HG03060 (cell line): ENCODE measurements around the gene KLF15.

Experiments used
- ATAC-seq: cut with Tn5 transposase; IDR thresholded peaks from one replicate; pipeline ENCODE4 v1.9.1; 2021; ENCODE audit warnings: low read depth, moderate number of reproducible peaks; ENCODE audit not compliant: unreplicated experiment

KLF15 gene

DNA sequence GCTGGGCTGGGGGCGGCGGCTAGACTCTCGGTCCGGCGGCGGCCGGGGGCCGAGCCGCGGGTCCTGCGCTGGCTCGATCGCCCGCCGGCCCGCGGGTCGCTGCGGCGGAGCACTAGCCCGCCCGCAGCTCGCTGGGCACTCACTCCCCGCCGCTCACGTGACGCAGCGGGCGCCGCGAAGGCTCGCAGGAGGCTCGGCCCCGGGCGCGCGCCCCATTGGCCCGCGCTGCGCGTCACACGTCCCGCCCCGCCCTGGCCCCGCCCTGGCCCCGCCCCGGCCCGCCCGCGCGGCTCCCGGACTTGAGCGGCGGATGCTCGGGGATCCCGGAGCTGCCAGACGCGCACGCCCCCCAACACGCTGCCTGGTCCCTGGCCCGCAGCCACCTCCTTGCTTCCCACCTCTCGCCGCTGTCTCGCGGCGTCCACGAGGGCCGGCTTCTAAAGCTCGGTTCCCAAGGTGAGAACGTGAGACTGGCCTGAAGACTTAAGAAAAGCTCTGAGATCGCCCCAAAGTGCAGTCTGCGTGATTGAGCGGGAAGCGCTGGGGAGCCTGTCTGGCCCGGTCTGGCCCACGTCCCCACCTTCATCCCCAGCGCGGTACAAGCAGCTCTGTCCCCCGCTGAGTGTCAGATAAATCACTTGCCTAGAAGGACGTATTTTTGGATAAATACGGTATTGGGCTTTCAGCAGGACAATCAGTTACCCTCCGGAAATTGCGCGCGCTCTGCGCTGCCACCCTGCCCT lies at the start of gene KLF15:
KLF15 (minus strand) TSS at position 114 of the 743 bp plus-strand sequence. CDS start 4,486 bp downstream, outside the sequence.
- no peak for ATAC-seq

DNA sequence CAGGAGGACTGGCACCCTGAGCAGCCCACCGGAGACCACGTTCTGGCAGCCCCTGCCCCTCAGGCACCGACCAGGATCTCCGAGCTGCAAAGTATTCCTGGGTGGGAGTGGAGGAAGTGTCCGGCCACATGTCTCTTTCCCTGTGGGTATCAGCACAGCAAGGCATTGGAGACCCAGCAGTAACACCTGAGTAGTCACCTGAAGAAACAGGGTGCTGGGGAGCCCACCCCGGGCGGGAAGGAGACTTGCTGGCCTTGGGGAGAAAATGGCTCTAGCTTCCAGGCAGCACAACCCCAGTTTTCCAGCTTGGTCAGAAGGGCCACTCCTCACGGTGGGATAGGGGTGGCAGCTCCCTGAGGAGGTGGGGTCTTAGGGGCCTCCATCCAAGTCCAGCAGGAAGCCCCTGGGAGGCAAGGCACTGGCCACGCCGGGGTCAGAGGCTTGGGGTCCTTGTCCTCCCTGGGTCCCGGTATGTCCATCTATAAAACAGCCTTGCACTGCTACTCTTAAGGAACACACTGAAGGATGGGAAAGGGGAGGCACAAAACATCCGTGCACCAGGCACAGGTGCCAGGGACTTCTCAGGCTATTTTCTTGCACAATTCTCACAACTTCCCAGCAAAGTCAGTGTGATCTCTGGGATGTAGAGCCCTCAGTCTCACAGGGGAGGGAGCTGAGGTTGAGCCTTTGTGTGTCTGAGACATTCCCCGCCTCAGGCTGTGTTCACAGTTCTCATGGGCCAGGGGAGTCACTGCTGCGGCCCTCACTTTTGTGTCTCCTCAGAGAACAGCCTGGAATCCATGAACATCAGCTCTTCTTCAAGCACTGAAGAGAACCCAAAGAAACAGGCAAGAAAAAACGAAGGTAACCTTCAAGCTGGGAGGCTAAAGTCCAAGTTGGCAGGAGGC lies 49.4 kb upstream of the KLF15 start:
- no peak for ATAC-seq

DNA sequence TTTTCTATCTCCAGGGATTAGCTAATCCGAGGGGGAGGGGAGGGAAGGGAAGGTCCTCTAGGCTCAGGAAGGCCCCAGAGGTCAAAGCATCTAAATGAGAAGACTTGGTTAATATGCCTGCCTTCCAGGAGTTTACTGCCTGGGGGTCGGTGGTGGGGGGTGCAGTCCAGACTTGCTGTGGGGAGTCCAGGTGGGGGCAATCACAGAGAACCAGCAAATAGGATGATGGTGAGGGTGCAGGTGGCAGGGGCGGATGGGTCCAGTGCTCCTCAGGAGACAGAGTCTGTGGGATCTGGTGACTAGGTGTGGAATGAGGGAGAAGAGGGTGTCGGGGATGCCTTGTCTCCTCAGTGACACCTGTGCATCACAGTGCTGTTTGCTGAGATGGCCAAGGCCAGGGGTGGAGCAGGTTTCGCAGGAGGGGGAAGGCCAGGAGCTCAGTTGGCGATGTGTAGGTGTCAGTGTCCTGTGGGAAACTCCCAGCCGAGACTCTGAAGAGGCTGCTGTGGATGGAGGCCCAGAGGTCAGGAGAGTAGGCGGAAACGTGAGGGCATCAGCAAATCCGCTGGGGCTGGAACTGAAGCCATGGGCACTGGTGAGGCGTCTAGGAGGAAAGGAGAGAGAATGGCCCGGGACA lies 45.6 kb upstream of the KLF15 start:
- no peak for ATAC-seq

DNA sequence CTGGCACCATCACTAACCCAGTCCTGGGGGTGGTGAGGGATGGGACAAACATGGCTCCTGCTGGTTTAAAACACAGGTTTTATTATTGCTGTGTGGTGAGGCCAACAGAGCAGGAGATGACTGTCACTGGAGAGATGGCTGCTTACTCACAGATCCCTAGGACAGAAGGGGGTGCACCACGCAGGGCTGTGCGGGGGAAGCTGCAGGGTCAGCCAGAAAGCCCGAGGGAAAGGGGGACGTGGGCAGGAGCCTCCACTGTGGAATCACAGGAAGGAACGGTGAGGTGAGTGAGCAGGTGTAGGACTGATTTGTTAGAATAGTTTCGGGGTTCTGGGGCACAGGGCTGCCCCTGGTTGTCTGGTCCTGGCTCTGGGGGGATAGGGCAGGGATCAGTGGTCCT lies 45.0 kb upstream of the KLF15 start:
- ATAC-seq: no peak

DNA sequence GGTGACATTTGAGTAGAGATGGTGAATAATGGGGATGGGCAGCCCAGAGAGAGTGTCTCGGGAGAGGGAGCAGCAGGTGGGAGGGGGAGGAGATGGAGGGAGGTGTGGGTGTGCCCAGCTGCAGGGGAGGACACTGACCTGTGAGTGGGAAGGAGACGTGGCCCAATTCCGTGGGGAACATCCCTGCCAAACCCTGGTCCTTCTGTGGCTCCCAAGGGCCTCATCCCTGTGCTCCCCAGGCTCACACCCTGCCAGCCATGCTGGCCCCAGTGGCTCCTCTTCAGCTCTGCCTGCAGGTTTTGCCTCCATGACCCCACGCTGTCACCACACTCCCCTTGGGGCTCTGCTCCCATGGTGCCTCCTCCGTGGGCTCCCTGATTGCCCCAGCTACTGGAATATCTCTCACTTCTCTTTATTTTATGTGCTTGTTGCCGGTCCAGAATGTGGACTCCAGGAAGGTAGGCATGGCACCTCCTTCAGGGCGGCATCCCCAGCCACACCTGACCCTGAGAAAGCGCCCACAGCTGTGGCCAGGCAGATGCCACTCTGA lies 44.5 kb upstream of the KLF15 start:
- ATAC-seq: no peak

DNA sequence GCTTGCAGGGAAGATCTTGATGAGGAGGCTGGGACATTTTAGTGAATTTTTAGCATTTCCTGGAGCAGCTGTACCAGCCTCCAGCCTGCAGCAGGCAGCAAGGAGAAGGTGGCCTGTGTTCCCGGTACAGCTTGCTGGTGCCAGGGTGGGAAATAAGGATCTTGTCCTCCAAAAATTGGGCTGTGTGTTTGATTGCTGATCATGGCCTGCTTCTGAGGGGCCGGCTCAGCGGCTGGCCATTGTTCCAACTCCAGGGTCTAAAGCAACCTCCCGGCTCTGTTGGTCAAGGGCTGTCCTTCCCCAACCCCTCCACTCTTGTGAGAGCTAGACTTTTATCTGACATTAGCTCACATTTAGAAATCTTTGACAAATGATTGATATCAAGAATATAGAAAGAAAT lies 42.5 kb upstream of the KLF15 start:
- ATAC-seq: no peak

DNA sequence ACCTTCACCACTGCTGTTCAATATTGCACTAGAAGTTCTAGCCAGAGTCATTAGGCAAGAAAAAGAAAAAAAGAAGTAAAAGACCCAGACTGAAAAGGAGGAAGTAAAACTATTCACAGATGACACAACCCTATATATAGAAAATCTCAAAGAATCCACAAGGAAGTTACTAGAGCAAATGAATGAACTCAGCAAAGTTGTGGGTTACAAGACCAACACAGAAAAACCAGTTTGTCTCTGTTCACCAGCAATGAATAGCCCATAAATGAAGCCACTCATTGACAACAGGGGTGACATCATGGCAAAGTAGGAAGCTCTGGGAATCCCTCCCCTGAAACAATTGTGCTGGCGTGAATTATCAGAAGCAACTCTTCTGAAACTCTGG lies 42.1 kb upstream of the KLF15 start:
- no peak for ATAC-seq

DNA sequence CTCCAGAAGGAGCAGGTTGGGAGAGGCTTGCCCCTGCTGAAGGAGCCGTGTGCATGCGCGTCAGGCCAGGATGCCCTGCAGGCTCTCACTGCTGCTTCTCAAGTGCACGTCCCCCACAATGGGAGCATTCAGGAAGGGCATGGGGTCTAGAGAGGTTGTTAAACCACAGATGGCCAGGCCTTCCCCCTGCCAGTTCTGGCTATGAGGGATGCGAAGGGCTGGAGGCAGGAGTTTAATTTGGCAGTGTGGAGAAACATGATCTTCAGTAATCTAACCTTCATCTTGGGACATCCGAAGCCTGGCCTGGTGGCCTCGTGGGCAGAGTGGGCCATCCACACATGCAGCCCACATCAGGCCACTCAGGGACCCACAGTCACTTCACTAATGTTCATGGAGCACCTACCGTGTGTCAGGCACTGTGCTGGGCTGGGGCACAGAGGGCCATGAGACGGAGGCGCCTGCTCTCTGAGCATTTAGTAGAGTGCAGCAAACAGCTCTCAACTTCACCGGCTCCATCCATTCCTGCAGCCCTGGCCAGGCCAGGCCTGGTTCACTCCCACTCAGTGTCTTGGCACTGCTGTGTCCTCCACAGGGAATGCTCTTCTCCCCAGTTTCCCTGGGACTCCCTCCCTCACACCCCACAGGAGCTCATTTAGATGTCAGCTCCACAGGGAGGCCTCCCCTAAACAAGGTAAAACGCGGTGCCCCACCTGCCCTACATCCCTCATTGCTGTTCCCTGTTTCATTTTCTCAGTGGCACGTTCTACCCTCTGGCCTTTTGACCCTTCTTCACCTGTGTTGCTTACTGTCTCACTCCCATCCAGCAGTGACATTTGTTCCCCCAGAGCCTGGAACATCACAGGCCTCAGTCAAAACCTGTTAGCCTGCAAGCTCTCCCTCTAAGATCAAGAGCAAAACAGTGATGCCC lies 41.5 kb upstream of the KLF15 start:
- ATAC-seq: no peak

DNA sequence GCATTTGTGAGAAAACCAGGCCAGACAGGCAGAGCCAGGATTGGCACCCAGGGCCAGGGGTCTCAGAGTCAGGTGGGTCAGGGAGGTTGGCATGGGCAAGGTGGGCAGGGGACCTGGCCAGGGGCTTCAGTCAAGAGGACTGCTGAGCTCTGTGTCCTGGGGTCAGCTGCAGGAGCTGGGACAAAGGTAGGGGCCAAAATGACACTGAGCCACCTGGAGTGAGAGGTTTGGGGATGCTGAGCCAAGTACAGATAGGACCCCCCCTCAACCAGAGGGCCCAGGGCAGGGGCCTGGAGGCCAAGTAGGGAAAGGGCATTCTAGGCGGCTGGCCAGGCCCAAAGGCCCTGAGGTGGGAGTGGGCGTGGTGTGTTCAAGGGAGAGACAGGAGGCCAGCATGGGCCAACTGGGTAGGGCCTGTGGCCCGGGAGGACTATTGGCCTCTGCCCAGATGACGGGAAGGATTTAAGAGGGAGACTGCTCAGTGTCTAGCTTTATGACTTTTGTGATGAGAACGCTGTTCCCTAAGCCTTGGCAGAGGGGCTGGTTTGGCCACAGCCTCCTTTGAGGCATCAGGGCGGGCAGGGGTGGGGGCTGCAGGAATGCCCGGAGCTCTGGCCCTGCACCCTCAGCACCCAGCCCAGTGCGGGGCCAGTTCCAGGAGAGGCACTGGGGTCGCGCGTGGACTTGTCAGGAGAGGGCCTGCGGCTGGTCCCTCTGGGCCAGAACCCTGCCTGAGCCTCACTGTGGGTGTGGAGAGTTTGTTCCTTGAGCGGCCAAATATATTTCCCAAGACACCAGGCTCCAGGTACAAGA lies 40.6 kb upstream of the KLF15 start:
- no peak for ATAC-seq

DNA sequence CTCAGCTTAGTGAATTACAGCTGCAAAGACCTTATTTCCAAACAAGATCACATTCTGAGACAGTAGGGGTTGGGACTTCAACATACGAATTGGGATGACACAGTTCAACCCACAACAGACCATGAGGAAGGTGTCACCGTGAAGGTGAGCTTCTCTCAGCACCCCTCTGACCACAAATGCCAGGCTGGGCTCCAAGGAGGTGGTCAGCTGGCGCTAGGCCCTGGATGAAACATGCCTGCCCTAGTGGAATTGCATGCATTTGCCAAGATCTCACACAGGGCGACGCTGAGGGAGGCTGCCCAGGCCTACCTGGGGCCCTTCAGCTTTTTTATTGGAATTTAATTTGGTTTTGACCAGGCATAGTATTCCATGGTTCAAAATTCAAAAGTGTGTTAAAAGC lies 39.3 kb upstream of the KLF15 start:
- ATAC-seq: no peak

DNA sequence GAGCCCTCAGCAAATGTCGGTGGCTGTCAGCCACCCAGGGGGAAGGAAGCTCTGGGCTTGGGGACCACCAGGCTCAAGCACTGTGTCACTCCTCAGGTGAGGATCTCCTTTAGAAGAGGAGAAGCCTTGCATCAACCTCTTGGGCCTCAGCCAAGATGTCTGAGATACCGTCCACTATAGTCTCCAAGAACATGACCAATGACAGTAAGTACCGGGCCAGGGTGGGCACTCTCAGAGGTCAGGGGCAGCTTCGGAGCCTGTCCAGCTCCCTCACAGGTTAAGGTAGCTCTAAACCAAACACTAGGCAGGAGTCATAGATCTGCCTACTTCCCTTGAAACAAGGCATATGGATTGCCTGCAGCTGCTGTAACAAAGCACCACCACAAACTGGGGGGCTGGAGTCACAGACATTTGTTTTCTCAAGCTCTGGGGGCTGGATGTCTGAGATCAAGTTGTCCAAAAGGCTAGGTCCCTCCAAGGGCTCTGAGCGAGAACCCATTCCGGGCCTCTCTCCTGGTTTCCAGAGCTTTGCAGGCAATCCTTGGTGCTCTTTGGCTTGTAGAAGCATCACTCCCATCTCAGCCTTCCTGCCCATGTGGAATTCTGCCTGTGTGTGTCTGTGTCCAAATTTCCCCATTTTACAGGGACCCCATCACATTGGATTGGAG lies 38.8 kb upstream of the KLF15 start:
- no peak for ATAC-seq

DNA sequence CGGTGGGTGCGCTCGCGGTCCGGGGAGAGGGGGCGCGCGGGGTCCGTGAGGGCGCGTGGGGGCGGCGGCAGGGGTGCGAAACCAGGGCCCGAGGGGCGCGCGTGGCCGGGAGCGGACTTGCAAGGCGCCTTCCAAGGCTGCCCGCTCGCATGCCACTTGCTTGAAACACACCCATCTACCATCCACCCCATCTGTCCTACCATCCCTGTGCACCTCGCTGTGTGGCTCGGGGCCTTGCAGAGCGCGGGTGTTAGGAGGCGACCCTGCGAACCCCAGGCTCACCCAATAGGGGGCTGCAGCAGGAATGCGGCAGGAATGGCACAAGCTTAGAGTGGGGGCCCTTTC lies 37.7 kb upstream of the KLF15 start:
- no peak for ATAC-seq

DNA sequence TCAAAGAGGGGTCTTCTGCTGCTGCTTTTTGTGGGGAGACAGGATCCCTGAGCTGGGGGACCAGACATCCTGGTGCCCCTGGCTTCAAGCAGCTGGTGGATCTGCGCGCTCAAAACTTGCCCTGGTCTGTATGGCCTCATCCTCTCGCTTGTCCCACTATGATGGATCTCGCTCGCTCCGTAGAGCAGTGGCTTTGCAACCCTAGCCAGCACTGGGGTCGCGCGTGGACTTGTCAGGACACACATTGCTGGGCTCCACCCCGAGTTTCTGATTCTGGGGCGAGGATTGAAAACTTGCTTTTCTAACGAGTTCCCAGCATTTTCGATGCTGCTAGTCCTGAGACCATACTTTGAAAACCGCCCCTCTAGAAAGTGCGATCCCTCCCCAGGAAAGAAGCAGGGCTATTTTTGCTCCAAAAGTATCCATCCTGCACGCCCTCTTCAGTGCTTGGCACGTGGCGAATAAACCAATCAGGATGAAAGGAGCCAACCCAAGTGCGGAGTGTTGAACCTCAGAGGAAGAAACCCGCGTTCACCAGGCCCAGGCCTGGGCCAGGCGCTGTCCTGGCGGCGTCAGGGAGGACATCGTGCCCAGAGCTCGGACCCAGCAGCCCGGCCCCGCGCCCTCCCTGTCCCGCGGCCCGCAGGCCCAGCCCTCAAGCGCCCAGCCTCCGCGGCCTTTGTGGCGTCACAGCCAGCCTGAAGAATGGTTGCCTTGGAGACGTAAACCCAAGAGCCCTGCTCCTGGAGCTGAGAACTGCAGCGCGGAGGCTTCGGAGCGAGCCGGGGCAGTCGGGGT lies 37.2 kb upstream of the KLF15 start, which contains the start of gene CFAP100:
CFAP100 (plus strand) TSS at position 731 of the 798 bp plus-strand sequence. CDS start 1,092 bp downstream, outside the sequence.
- no peak for ATAC-seq

DNA sequence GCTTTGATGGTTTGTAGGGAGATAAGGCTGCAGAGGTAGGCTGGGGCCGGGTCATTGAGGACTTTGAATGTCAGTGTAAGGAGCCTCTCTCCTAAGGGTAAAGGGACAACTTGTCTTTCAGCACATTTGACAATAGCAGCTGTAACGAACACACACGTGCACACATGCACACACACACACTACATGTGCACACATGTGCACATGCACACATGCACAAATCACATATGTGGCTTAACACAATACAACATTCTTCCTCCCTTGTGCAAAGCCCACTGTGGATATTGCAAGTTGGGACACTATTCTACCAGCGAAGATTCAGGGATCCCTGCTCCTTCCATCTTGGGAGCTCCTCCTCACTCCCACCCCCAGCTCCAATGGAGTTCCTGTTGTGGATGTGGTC lies 36.4 kb upstream of the KLF15 start:
- ATAC-seq: no peak

DNA sequence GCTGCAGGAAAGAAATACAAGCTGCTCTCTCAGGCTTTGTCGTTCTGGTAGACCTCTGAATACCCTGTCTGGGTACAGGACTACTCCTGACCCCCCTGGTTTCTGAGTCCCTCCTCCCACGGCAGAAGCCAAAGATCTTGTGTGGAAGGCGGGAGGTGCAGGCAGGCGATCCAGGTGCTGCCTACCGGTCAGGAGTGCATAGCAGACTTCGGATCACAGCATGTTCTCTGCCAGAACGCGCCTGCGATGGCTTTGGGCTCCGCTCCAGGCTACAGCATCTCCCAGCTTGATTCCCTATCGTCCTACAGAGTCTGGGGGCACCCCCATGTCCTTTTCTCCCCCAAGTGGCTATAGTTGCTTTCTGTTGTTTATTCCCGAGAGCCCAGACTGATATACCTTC lies 35.0 kb upstream of the KLF15 start:
- no peak for ATAC-seq

DNA sequence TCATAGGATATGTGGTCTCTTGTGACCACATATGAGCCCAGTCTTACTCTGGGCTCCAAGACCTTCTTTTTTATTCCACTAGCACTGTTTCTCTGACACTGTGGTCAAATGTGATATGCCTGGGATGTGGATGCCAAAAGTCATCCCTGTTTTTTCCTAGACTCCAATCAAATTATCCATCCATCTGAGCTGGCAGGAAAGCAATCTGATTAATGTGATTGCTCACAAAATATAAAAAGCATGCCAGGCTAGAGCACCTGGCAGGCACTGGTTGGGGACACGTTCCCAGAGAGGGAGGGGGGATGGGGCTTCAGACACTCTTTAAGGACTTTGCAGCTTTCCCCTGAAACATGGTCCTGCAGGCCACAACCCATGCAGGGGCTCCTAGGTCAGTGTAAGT lies 34.4 kb upstream of the KLF15 start:
- no peak for ATAC-seq

DNA sequence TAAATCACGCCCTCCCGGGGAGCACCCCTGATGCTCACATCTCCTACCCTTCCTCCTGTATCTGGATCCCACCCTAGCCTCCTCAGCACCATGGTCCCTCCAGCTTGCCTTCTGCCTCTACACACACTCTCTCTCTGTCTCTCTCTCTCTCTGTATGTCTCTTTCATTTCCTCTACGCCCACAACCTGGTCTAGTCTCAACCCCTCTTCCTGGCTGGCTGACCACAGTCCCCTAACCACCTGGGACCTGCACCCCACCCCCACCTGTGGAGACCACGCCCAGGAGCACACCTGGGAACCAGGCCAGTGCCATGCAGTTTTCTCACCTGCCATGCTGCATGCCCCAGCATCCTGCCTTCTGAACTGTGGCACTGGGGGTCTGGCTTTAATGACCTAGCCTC lies 33.5 kb upstream of the KLF15 start:
- no peak for ATAC-seq

DNA sequence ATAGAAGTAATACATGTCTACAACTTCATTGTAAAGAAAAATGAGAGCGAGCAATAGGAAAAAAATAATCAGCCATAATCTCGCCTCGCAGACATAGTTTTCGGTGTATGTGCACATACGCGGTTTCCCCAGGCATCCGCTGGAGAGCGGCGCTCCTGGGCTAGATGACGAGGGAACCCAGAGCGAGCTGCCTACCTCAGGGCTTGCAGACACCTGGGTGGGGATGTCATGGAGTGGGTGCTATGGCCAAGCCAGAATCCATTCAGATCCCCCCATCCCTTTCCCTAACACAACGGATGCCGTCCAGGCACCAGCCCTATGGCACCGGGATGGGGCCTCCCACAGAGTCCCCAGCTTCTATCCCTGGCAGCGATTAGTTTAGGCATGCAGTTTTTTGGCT lies 33.0 kb upstream of the KLF15 start:
- no peak for ATAC-seq
